ENCODE measurements around the gene ARHGAP26. TPM values are rescaled to one million over a fixed set of nuclear protein-coding genes. Genes with fewer than 3 reads are reported as not detected.

ARHGAP26 gene
- total and polyA plus RNA-seq, 2 experiments from 2014 or later = 9.5 to 16.8 TPM

DNA sequence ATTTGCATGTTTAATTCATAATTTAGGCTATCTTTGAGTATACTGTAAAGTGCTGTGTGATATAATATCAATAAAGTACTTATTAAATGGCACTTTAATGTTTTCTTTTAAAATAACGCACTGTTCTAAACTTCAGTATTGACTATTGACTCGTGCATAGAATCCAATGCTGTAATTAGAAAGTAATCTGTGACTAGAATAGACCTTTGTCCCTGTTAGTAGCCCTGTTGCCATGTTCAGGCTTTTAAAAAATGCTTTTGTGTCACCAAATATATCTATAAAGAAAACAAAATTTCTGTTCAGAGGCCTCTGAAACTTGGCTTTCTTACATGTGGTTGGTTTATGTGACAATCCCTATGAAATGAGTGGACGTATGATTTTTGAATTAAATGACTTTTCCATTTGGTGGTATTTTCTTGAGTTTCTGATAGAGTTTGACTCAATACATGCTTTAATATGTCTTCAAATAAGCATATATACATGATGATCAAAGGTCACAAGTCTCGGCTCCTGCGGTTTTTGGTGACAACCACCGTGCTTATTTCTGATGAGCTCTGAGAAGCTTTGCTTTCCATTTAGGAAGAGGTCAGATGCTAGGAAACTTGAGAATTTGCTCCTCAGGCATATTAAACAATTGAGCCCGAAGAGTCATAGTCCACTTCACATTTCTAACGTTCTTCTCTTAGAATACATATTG lies 458.6 kb downstream of the ARHGAP26 start (continued):
- TF ChIP-seq ZNF462 (CRISPR knock-in tag; IDR thresholded peaks at IDR 0.05) = no peak

DNA sequence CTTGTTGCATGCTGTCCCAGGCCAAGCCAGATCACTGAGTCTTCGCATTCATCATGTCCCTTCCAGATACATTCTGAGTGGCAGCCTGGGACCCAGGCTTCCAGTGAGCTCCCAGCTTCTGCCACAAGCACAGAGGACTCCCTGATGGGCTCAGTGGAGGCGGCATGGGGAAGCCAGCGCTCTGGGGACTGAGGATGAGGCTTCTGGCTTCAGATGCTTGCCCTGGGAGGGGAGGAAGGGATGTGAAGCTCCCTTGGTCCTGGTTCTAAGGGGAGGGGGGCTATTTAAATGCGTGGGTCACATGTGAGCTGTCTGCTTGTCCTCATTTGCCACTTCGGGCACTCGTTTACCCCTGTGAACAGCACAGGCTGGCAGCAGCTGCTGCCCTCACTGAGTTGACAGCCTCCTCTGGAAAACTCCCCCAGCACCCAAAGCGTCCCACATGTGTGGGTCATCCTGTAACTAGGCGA lies 459.3 kb downstream of the ARHGAP26 start:
- no peaks in the 10 kb centered on the region for H3K9me2 ChIP-seq (ENCODE audit: insufficient read depth)
- Mint-ChIP-seq H3K36me3 (ENCODE audit: low read depth) (no peaks in the 10 kb centered on the region), H3K9me3 (no peaks in the 10 kb centered on the region), H3K27ac (no peak overlapping the region), H3K4me3 (no peak overlapping the region), H3K4me1 (peaks cover 11% of the 10 kb centered on the region), H3K27me3 (ENCODE audit: insufficient read depth, low read depth, poor library complexity) (no peaks in the 10 kb centered on the region)
- H2AFZ ChIP-seq = no peak overlapping the region
- no peak for TF ChIP-seq CREB1 (CRISPR knock-in tag; IDR thresholded peaks at IDR 0.05; ENCODE audit: low read depth)
- no peak for TF ChIP-seq ZNF462 (CRISPR knock-in tag; IDR thresholded peaks at IDR 0.05)
- TF ChIP-seq ZNF331 (CRISPR knock-in tag; IDR thresholded peaks at IDR 0.05; ENCODE audit: low read depth) = no peak
- no peak overlapping the region for H3K4me3 ChIP-seq
- no peaks in the 10 kb centered on the region for H4K20me1 ChIP-seq (replicated peaks; ENCODE audit: insufficient read depth)
- ATAC-seq = peak; percentile 45
- no peaks in the 10 kb centered on the region for H3F3A ChIP-seq (replicated peaks; ENCODE audit: low read depth)
- H3K27ac ChIP-seq (ENCODE audit: low read depth) = no peak overlapping the region
- H3K36me3 ChIP-seq (ENCODE audit: insufficient read depth) = no peaks in the 10 kb centered on the region
- H3K4me2 ChIP-seq = no peak overlapping the region
- no peaks in the 10 kb centered on the region for H3K79me2 ChIP-seq (replicated peaks; ENCODE audit: insufficient read depth)
- no peak for DNase-seq (ENCODE audit: low spot score)
- no peaks in the 10 kb centered on the region for H3K4me1 ChIP-seq (ENCODE audit: insufficient read depth)
- H3K27me3 ChIP-seq (ENCODE audit: insufficient read depth) = no peaks in the 10 kb centered on the region

All from GM23338 (cell line).